Central memory CD4-positive, alpha-beta T cell (primary cell): ENCODE results near the gene PRSS21.

Experiments used
- DNase-seq: peaks from one replicate; pipeline ENCODE4 v3.0.0; 2022

The PRSS21 gene

GRCh38 chr16:2808181-2808580 lies 8.9 kb upstream of the PRSS21 start:
- no peak for DNase-seq

GRCh38 chr16:2809149-2809760 lies 7.8 kb upstream of the PRSS21 start:
- DNase-seq, result no peak

GRCh38 chr16:2810651-2811050 lies 6.4 kb upstream of the PRSS21 start:
- DNase-seq, result no peak

GRCh38 chr16:2811703-2812471 lies 5.2 kb upstream of the PRSS21 start:
- DNase-seq, result no peak

- no peak for DNase-seq
Observed at GRCh38 chr16:2813771-2814221, 3.2 kb upstream of the PRSS21 start.

- DNase-seq, result no peak
Observed at GRCh38 chr16:2814551-2815298, 2.3 kb upstream of the PRSS21 start.

- DNase-seq, result no peak
Observed at GRCh38 chr16:2815299-2815771, 1.7 kb upstream of the PRSS21 start.

GRCh38 chr16:2817340-2818271 lies 569 bp downstream of the PRSS21 start:
- DNase-seq, result no peak

- no peak for DNase-seq
Observed at GRCh38 chr16:2818272-2818876, 1.3 kb downstream of the PRSS21 start.

GRCh38 chr16:2819179-2819938 lies 2.3 kb downstream of the PRSS21 start:
- DNase-seq, result no peak

- no peak for DNase-seq
Observed at GRCh38 chr16:2819939-2820835, 3.1 kb downstream of the PRSS21 start.

GRCh38 chr16:2820836-2821486 lies 3.9 kb downstream of the PRSS21 start:
- no peak for DNase-seq

GRCh38 chr16:2821487-2822157 lies 4.6 kb downstream of the PRSS21 start:
- no peak for DNase-seq

- DNase-seq, result no peak
Observed at GRCh38 chr16:2822158-2822495, 5.1 kb downstream of the PRSS21 start.

GRCh38 chr16:2822496-2822895 lies 5.5 kb downstream of the PRSS21 start:
- DNase-seq, result no peak

- no peak for DNase-seq
Observed at GRCh38 chr16:2824626-2825025, 7.6 kb downstream of the PRSS21 start.

- DNase-seq, result no peak
Observed at GRCh38 chr16:2825049-2825742, 8.2 kb downstream of the PRSS21 start.

- DNase-seq, result no peak
Observed at GRCh38 chr16:2825906-2826305, 8.9 kb downstream of the PRSS21 start.
